Nephron (organoid): Measurements from ENCODE around the gene CCDC185.

ENCODE experiments used
- H3K27ac Mint-ChIP-seq, 3 experiments: 2 replicates each; pipeline ENCODE4 v1.8.0; 2020; ENCODE audit warnings: mixed read lengths in 3 of 3, mild to moderate bottlenecking in 2 of 3, moderate library complexity in 1 of 3
- H3K27me3 Mint-ChIP-seq: 2 replicates; pipeline ENCODE4 v1.8.0; 2021; ENCODE audit warnings: low read depth, mild to moderate bottlenecking, moderate library complexity, mixed read lengths
- H3K36me3 Mint-ChIP-seq: 2 replicates; pipeline ENCODE4 v1.8.0; 2020; ENCODE audit warnings: low read depth, mixed read lengths
- H3K4me1 Mint-ChIP-seq: 2 replicates; pipeline ENCODE4 v1.8.0; 2020; ENCODE audit warnings: mixed read lengths
- H3K4me3 Mint-ChIP-seq, 3 experiments: 2 replicates each; pipeline ENCODE4 v1.8.0; 2020; ENCODE audit warnings: mild to moderate bottlenecking in 3 of 3, mixed read lengths in 3 of 3, moderate library complexity in 2 of 3
- H3K9me3 Mint-ChIP-seq: 2 replicates; pipeline ENCODE4 v1.8.0; 2020; ENCODE audit warnings: mixed read lengths
- CTCF ChIP-seq, 3 experiments: fragments of 200-600 bp; sonication (generic); IDR thresholded peaks; one replicate each; pipeline ENCODE4 v1.5.0; 2021; ENCODE audit warnings: antibody characterized with exemption in 3 of 3; ENCODE audit not compliant: unreplicated experiment in 3 of 3

Gene CCDC185

GRCh38 chr1:223401873-223402789 is 8.9 kb downstream of the CCDC185 start:
- no peaks in the 10 kb centered on the region for H3K36me3 Mint-ChIP-seq
- TF ChIP-seq CTCF (IDR thresholded peaks at IDR 0.05; ENCODE audit: unreplicated experiment in 3 of 3), result no peak
- H3K27me3 Mint-ChIP-seq, result no peaks in the 10 kb centered on the region
- peaks cover 16% of the 10 kb centered on the region for H3K9me3 Mint-ChIP-seq
- no peak overlapping the region for H3K27ac Mint-ChIP-seq
- H3K4me1 Mint-ChIP-seq, result no peaks in the 10 kb centered on the region
- no peak overlapping the region for H3K4me3 Mint-ChIP-seq

GRCh38 chr1:223402790-223403142 is 9.6 kb downstream of the CCDC185 start:
- Mint-ChIP-seq H3K27ac (no peak overlapping the region), H3K9me3 (peaks cover 16% of the 10 kb centered on the region), H3K4me3 (no peak overlapping the region), H3K27me3 (no peaks in the 10 kb centered on the region), H3K36me3 (no peaks in the 10 kb centered on the region), H3K4me1 (no peaks in the 10 kb centered on the region)
- no peak for TF ChIP-seq CTCF (IDR thresholded peaks at IDR 0.05; ENCODE audit: unreplicated experiment in 3 of 3)

GRCh38 chr1:223403184-223403815 is 10.1 kb downstream of the CCDC185 start:
- no peak overlapping the region for H3K27ac Mint-ChIP-seq
- no peaks in the 10 kb centered on the region for H3K27me3 Mint-ChIP-seq
- no peak for TF ChIP-seq CTCF (IDR thresholded peaks at IDR 0.05; ENCODE audit: unreplicated experiment in 3 of 3)
- H3K36me3 Mint-ChIP-seq, result no peaks in the 10 kb centered on the region
- no peak overlapping the region for H3K4me3 Mint-ChIP-seq
- H3K4me1 Mint-ChIP-seq, result no peaks in the 10 kb centered on the region
- H3K9me3 Mint-ChIP-seq, result peaks cover 16% of the 10 kb centered on the region

- no peak for TF ChIP-seq CTCF (IDR thresholded peaks at IDR 0.05; ENCODE audit: unreplicated experiment in 3 of 3)
- Mint-ChIP-seq H3K27me3 (no peaks in the 10 kb centered on the region), H3K4me1 (no peaks in the 10 kb centered on the region), H3K9me3 (peaks cover 16% of the 10 kb centered on the region), H3K4me3 (no peak overlapping the region), H3K36me3 (no peaks in the 10 kb centered on the region), H3K27ac (no peak overlapping the region)
These were observed 12.3 kb downstream of the CCDC185 start for GRCh38 chr1:223405507-223405906.

- no peak for TF ChIP-seq CTCF (IDR thresholded peaks at IDR 0.05; ENCODE audit: unreplicated experiment in 3 of 3)
- Mint-ChIP-seq H3K9me3 (peaks cover 7% of the 10 kb centered on the region), H3K27me3 (no peaks in the 10 kb centered on the region), H3K27ac (no peak overlapping the region), H3K4me3 (no peak overlapping the region), H3K36me3 (no peaks in the 10 kb centered on the region), H3K4me1 (no peaks in the 10 kb centered on the region)
These were observed 16.8 kb downstream of the CCDC185 start for GRCh38 chr1:223410036-223410435.
